ENCODE results near the gene WDFY1.

WDFY1 gene

GRCh38 chr2:223834431-223834830 is 110.7 kb downstream of the WDFY1 start:
- ATAC-seq, result no peak
- TF ChIP-seq POU6F1 (CRISPR knock-in tag; IDR thresholded peaks at IDR 0.05; ENCODE audit: borderline replicate concordance, low read depth) (no peak), PATZ1 (CRISPR knock-in tag; IDR thresholded peaks at IDR 0.05; ENCODE audit: borderline replicate concordance) (no peak), ISL1 (CRISPR knock-in tag; IDR thresholded peaks at IDR 0.05) (no peak), TOX (CRISPR knock-in tag; IDR thresholded peaks at IDR 0.05; ENCODE audit: borderline replicate concordance) (no peak)

GRCh38 chr2:223832241-223832903 is 112.8 kb downstream of the WDFY1 start:
- ATAC-seq, result no peak
- TF ChIP-seq ZFP3 (CRISPR knock-in tag; IDR thresholded peaks at IDR 0.05), result no peak
- TF ChIP-seq ZNF70 (CRISPR knock-in tag; IDR thresholded peaks at IDR 0.05), result no peak
- TF ChIP-seq CSRNP3 (CRISPR knock-in tag; IDR thresholded peaks at IDR 0.05), result no peak
- TF ChIP-seq BACH2 (CRISPR knock-in tag; IDR thresholded peaks at IDR 0.05; ENCODE audit: borderline replicate concordance), result no peak
- TF ChIP-seq PPARA (CRISPR knock-in tag; IDR thresholded peaks at IDR 0.05; ENCODE audit: borderline replicate concordance), result no peak
- TF ChIP-seq SNAI2 (CRISPR knock-in tag; IDR thresholded peaks at IDR 0.05), result no peak
- no peak for TF ChIP-seq ZNF565 (CRISPR knock-in tag; conservative IDR thresholded peaks at IDR 0.05; ENCODE audit: low read depth)
- no peak for TF ChIP-seq OSR1 (CRISPR knock-in tag; IDR thresholded peaks at IDR 0.05)
- no peak for TF ChIP-seq CREB5 (CRISPR knock-in tag; IDR thresholded peaks at IDR 0.05; ENCODE audit: low read depth)
- no peak for TF ChIP-seq ARNTL (CRISPR knock-in tag; IDR thresholded peaks at IDR 0.05; ENCODE audit: borderline replicate concordance, low read depth)
- no peak for TF ChIP-seq ESRRG (CRISPR knock-in tag; IDR thresholded peaks at IDR 0.05)
- TF ChIP-seq POU6F1 (CRISPR knock-in tag; IDR thresholded peaks at IDR 0.05; ENCODE audit: borderline replicate concordance, low read depth), result no peak

GRCh38 chr2:223829128-223829527 is 116.0 kb downstream of the WDFY1 start:
- ATAC-seq, result no peak
- TF ChIP-seq GLIS3 (CRISPR knock-in tag; IDR thresholded peaks at IDR 0.05) (no peak), ZNF8 (CRISPR knock-in tag; IDR thresholded peaks at IDR 0.05) (no peak), POU6F1 (CRISPR knock-in tag; IDR thresholded peaks at IDR 0.05; ENCODE audit: borderline replicate concordance, low read depth) (no peak), PPARA (CRISPR knock-in tag; IDR thresholded peaks at IDR 0.05; ENCODE audit: borderline replicate concordance) (no peak), ZFP3 (CRISPR knock-in tag; IDR thresholded peaks at IDR 0.05) (no peak), ESRRG (CRISPR knock-in tag; IDR thresholded peaks at IDR 0.05) (no peak), CSRNP3 (CRISPR knock-in tag; IDR thresholded peaks at IDR 0.05) (no peak), CSDC2 (CRISPR knock-in tag; IDR thresholded peaks at IDR 0.05) (no peak), ARNTL (CRISPR knock-in tag; IDR thresholded peaks at IDR 0.05; ENCODE audit: borderline replicate concordance, low read depth) (no peak), ZC3H10 (CRISPR knock-in tag; IDR thresholded peaks at IDR 0.05) (no peak), CREB5 (CRISPR knock-in tag; IDR thresholded peaks at IDR 0.05; ENCODE audit: low read depth) (no peak), ZNF565 (CRISPR knock-in tag; conservative IDR thresholded peaks at IDR 0.05; ENCODE audit: low read depth) (no peak), ISL1 (CRISPR knock-in tag; IDR thresholded peaks at IDR 0.05) (no peak), ZFP30 (CRISPR knock-in tag; IDR thresholded peaks at IDR 0.05) (no peak), PATZ1 (CRISPR knock-in tag; IDR thresholded peaks at IDR 0.05; ENCODE audit: borderline replicate concordance) (no peak), RARB (CRISPR knock-in tag; IDR thresholded peaks at IDR 0.05) (no peak), TCF4 (CRISPR knock-in tag; IDR thresholded peaks at IDR 0.05; ENCODE audit: borderline replicate concordance) (no peak)

Measured in SK-N-SH treated with all-trans-retinoic acid at 6 μM for 48 hours (cell line).